Liver (tissue), 9 donors: ENCODE measurements around the gene RELT. TPM values are rescaled to one million over a fixed set of nuclear protein-coding genes. Genes with fewer than 3 reads are reported as not detected.

Experiments used
- DNase-seq: peaks from one replicate; pipeline ENCODE4 v3.0.0-alpha.2; 2017; ENCODE audit warnings: low spot score
- H3K27ac ChIP-seq, 2 donors: one replicate each; pipeline ENCODE4 v1.7.0; 2013; ENCODE audit warnings: inconsistent platforms in 2 of 2, low read length in 2 of 2, control low read depth in 1 of 2, low read depth in 1 of 2, mild to moderate bottlenecking in 1 of 2
- H3K27me3 ChIP-seq, 4 donors: one replicate each; pipeline versions ENCODE4 v1.6.1 to v1.7.0; 2013; ENCODE audit warnings: low read length in 3 of 4, inconsistent platforms in 1 of 4, mild to moderate bottlenecking in 1 of 4, moderate library complexity in 1 of 4; ENCODE audit not compliant: control insufficient read depth in 4 of 4, insufficient read depth in 4 of 4
- H3K36me3 ChIP-seq, 4 donors: one replicate each; pipeline versions ENCODE4 v1.6.1 to v1.7.0; 2013; ENCODE audit warnings: low read length in 3 of 4, mild to moderate bottlenecking in 3 of 4, low read depth in 1 of 4, moderate library complexity in 1 of 4; ENCODE audit not compliant: control insufficient read depth in 4 of 4, insufficient read depth in 3 of 4
- H3K4me1 ChIP-seq, 4 donors: one replicate each; pipeline versions ENCODE4 v1.6.1 to v1.7.0; 2013; ENCODE audit warnings: low read length in 3 of 4, mild to moderate bottlenecking in 3 of 4, moderate library complexity in 1 of 4; ENCODE audit not compliant: control insufficient read depth in 4 of 4, insufficient read depth in 4 of 4
- H3K4me3 ChIP-seq, 3 donors: one replicate each; pipeline versions ENCODE4 v1.6.1 to v1.7.0; 2013; ENCODE audit warnings: low read length in 3 of 3, control low read depth in 1 of 3, low read depth in 1 of 3, mild to moderate bottlenecking in 1 of 3
- H3K9ac ChIP-seq, 2 donors: one replicate each; pipeline ENCODE4 v1.7.0; 2013; ENCODE audit warnings: low read length in 2 of 2, mild to moderate bottlenecking in 2 of 2, moderate library complexity in 2 of 2, control low read depth in 1 of 2, low read depth in 1 of 2
- H3K9me3 ChIP-seq, 4 donors: one replicate each; pipeline versions ENCODE4 v1.6.1 to v1.7.0; 2013; ENCODE audit warnings: low read length in 3 of 4; ENCODE audit not compliant: control insufficient read depth in 4 of 4
- EGR1 ChIP-seq, 2 donors: IDR thresholded peaks; 2 replicates each; pipeline ENCODE4 v1.6.1; 2016 to 2018; ENCODE audit warnings: antibody characterized with exemption in 2 of 2, low read depth in 2 of 2
- FOXA1 ChIP-seq: IDR thresholded peaks from 2 replicates; pipeline ENCODE4 v1.6.1; 2016; ENCODE audit warnings: antibody characterized with exemption
- FOXA2 ChIP-seq: IDR thresholded peaks from 2 replicates; pipeline ENCODE4 v1.6.1; 2016; ENCODE audit warnings: antibody characterized with exemption
- GABPA ChIP-seq, 2 donors: IDR thresholded peaks in 1 of 2; conservative IDR thresholded peaks in 1 of 2; 2 replicates each; pipeline ENCODE4 v1.6.1; 2016; ENCODE audit warnings: antibody characterized with exemption in 2 of 2, mild to moderate bottlenecking in 1 of 2, moderate library complexity in 1 of 2
- HNF4G ChIP-seq: IDR thresholded peaks from 2 replicates; pipeline ENCODE4 v1.6.1; 2016; ENCODE audit warnings: antibody characterized with exemption
- JUND ChIP-seq, 2 donors: IDR thresholded peaks; 2 replicates each; pipeline ENCODE4 v1.6.1; 2016; ENCODE audit warnings: antibody characterized with exemption in 2 of 2
- NR2F2 ChIP-seq: IDR thresholded peaks from 2 replicates; pipeline ENCODE4 v1.6.1; 2016; ENCODE audit warnings: antibody characterized with exemption
- RAD21 ChIP-seq, 2 donors: IDR thresholded peaks; 2 replicates each; pipeline ENCODE4 v1.6.1; 2016; ENCODE audit warnings: antibody characterized with exemption in 2 of 2, mild to moderate bottlenecking in 2 of 2
- RXRA ChIP-seq, 2 donors: IDR thresholded peaks; 2 replicates each; pipeline ENCODE4 v1.6.1; 2017 to 2018; ENCODE audit warnings: antibody characterized with exemption in 2 of 2, mild to moderate bottlenecking in 1 of 2
- SP1 ChIP-seq: IDR thresholded peaks from 2 replicates; pipeline ENCODE4 v1.6.1; 2018; ENCODE audit warnings: antibody characterized with exemption, mild to moderate bottlenecking
- TAF1 ChIP-seq: conservative IDR thresholded peaks from 2 replicates; pipeline ENCODE4 v1.6.1; 2016; ENCODE audit warnings: antibody characterized with exemption, mild to moderate bottlenecking
- YY1 ChIP-seq: IDR thresholded peaks from 2 replicates; pipeline ENCODE4 v1.6.1; 2016; ENCODE audit warnings: antibody characterized with exemption, mild to moderate bottlenecking
- WGBS: extraction: QIAGEN DNeasy Blood & Tissue Kit; methylation state at CpG from one replicate; pipeline ENCODE4 v1.1.7; 2013; 5-methylcytosine and 5-hydroxymethylcytosine counted together
- polyA plus RNA-seq, 2 donors: library from polyadenylated mRNA; stranded (reverse) in 1 of 2; unstranded in 1 of 2; fragments of 200-250 nt in 1 of 2; fragments of >200 nt in 1 of 2; fragmentation: Nextera tagmentation in 1 of 2; extraction: Ambion mirVana in 1 of 2; gene quantifications; one replicate each; pipeline versions ENCODE4 v1.2.1 to v1.2.3, GENCODE V29; 2013 to 2015
- total RNA-seq, 2 donors: library from RNA; depleted of rRNA; stranded (reverse); fragments of >200 nt; gene quantifications; one replicate each; pipeline ENCODE4 v1.2.3, GENCODE V29; 2014
- TF ChIP-seq, protein P1 (sequence below): fragments of 150-350 bp; IDR thresholded peaks from 2 replicates; pipeline ENCODE4 v1.5.1; 2017; ENCODE audit warnings: improper control_type of control experiment, low read depth, low read length; ENCODE audit not compliant: missing input control
- TF ChIP-seq, protein P2 (sequence below): IDR thresholded peaks from 2 replicates; pipeline ENCODE4 v1.6.1; 2016; ENCODE audit warnings: antibody characterized with exemption, mild to moderate bottlenecking
- TF ChIP-seq, protein P3 (sequence below): IDR thresholded peaks from 2 replicates; pipeline ENCODE4 v1.6.1; 2016; ENCODE audit warnings: antibody characterized with exemption
- TF ChIP-seq, protein P4 (sequence below): IDR thresholded peaks from 2 replicates; pipeline ENCODE4 v1.6.1; 2016; ENCODE audit warnings: antibody characterized with exemption
- donor health status: healthy.
- donor health status: healthy.
- donor health status: healthy.
- donor health status: healthy.
- donor health status: healthy.

Gene RELT
- total and polyA plus RNA-seq, 4 donors, result 0.21 to 8.0 (median 2.3) TPM

DNA sequence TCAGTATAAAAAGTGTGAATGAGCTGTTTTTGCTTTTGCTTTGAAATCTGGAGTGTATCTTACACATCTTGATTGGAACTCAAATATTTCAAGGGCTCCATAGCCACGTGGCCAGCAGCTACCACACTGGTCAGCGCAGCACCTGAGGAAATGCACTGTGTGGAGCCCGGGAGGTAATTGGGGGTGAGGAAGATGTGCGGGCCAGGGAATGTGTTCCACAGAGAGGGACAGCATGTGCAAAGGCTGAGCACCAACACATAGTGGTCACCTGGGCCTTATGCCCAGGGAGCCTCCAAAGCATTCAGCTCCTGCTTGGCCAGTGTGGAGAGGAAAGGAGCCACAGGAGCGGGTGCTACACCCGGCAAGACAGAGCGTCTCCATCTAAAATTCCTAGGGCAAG, 20.8 kb downstream of the RELT start (continued):
- TF ChIP-seq, protein P1, sequence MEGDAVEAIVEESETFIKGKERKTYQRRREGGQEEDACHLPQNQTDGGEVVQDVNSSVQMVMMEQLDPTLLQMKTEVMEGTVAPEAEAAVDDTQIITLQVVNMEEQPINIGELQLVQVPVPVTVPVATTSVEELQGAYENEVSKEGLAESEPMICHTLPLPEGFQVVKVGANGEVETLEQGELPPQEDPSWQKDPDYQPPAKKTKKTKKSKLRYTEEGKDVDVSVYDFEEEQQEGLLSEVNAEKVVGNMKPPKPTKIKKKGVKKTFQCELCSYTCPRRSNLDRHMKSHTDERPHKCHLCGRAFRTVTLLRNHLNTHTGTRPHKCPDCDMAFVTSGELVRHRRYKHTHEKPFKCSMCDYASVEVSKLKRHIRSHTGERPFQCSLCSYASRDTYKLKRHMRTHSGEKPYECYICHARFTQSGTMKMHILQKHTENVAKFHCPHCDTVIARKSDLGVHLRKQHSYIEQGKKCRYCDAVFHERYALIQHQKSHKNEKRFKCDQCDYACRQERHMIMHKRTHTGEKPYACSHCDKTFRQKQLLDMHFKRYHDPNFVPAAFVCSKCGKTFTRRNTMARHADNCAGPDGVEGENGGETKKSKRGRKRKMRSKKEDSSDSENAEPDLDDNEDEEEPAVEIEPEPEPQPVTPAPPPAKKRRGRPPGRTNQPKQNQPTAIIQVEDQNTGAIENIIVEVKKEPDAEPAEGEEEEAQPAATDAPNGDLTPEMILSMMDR, result no peak

DNA sequence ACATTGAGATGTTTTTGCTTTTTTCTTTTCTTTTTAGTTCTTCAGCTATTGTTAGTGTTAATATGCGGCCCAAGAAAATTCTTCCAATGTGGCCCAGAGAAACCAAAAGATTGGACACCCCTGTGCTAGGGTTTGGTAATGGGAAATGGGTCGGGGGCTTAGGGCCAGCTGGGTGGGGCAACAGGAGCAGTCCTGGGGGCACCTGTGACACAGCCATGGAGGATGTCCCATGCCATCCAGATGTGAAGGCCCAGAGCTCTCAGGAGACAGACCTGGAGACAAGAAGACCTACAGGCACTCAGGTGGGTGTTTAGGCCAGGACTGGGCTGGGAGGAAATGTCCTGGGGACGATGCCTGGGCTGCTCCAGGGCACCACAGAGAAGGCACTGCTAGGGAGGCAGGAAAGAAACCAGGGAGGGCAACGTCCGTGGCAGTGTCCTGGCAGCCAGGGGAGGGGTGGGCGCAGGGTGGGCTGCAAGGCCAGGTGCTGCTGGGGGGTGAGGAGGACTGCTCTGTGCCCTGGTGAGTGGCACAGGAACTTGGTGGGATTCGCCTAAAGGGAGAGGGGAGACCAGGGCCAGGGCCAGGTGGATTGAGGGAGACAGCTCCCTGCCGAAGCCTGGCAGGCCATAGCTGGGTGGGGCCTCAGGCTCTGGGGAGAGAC, 21.4 kb downstream of the RELT start:
- Histone ChIP-seq H3K4me3 (no peak overlapping the region), H3K9me3 (no peaks in the 10 kb centered on the region), H3K4me1 (no peaks in the 10 kb centered on the region), H3K36me3 (no peaks in the 10 kb centered on the region), H3K9ac (no peak overlapping the region), H3K27me3 (no peaks in the 10 kb centered on the region), H3K27ac (no peak overlapping the region)
- DNase-seq, result no peak
- 91% methylated on average over 8 of the region's 8 CpGs for WGBS
- TF ChIP-seq, protein P1, result no peak
- no peak for TF ChIP-seq FOXA1
- TF ChIP-seq, protein P2, sequence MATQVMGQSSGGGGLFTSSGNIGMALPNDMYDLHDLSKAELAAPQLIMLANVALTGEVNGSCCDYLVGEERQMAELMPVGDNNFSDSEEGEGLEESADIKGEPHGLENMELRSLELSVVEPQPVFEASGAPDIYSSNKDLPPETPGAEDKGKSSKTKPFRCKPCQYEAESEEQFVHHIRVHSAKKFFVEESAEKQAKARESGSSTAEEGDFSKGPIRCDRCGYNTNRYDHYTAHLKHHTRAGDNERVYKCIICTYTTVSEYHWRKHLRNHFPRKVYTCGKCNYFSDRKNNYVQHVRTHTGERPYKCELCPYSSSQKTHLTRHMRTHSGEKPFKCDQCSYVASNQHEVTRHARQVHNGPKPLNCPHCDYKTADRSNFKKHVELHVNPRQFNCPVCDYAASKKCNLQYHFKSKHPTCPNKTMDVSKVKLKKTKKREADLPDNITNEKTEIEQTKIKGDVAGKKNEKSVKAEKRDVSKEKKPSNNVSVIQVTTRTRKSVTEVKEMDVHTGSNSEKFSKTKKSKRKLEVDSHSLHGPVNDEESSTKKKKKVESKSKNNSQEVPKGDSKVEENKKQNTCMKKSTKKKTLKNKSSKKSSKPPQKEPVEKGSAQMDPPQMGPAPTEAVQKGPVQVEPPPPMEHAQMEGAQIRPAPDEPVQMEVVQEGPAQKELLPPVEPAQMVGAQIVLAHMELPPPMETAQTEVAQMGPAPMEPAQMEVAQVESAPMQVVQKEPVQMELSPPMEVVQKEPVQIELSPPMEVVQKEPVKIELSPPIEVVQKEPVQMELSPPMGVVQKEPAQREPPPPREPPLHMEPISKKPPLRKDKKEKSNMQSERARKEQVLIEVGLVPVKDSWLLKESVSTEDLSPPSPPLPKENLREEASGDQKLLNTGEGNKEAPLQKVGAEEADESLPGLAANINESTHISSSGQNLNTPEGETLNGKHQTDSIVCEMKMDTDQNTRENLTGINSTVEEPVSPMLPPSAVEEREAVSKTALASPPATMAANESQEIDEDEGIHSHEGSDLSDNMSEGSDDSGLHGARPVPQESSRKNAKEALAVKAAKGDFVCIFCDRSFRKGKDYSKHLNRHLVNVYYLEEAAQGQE, result no peak
- TF ChIP-seq EGR1 (IDR thresholded peaks at IDR 0.05; ENCODE audit: low read depth in 2 of 2), result no peak
- no peak for TF ChIP-seq YY1
- TF ChIP-seq, protein P3, sequence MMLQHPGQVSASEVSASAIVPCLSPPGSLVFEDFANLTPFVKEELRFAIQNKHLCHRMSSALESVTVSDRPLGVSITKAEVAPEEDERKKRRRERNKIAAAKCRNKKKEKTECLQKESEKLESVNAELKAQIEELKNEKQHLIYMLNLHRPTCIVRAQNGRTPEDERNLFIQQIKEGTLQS, result no peak
- TF ChIP-seq RAD21 (IDR thresholded peaks at IDR 0.05), result no peak
- TF ChIP-seq GABPA (IDR thresholded peaks at IDR 0.05 in 1 of 2, conservative IDR thresholded peaks at IDR 0.05 in 1 of 2), result no peak
- TF ChIP-seq NR2F2, result no peak
- no peak for TF ChIP-seq HNF4G
- TF ChIP-seq SP1, result no peak
- no peak for TF ChIP-seq TAF1
- TF ChIP-seq RXRA (IDR thresholded peaks at IDR 0.05), result no peak
- TF ChIP-seq, protein P4, sequence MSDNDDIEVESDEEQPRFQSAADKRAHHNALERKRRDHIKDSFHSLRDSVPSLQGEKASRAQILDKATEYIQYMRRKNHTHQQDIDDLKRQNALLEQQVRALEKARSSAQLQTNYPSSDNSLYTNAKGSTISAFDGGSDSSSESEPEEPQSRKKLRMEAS, result no peak
- TF ChIP-seq JUND (IDR thresholded peaks at IDR 0.05), result no peak
- no peak for TF ChIP-seq FOXA2
